Gastroesophageal sphincter (tissue), 3 donors: ENCODE measurements around the gene CAPS.

Experiments
- CTCF ChIP-seq, 4 experiments: fragments of 200-600 bp in 2 of 4; fragments of 450-650 bp in 2 of 4; sonication (generic) in 1 of 4; IDR thresholded peaks; one replicate each; pipeline ENCODE4 v1.5.1; 2017 to 2019; ENCODE audit warnings: antibody characterized with exemption in 4 of 4, mild to moderate bottlenecking in 2 of 4, moderate library complexity in 2 of 4
- EP300 ChIP-seq: sonication (generic); formaldehyde crosslinking; IDR thresholded peaks from one replicate; pipeline ENCODE4 v1.6.1; 2017; ENCODE audit warnings: antibody characterized with exemption, mild to moderate bottlenecking
- POLR2A ChIP-seq, 2 donors: fragments of 450-650 bp; IDR thresholded peaks; one replicate each; pipeline ENCODE4 v1.6.1; 2017; ENCODE audit warnings: antibody characterized with exemption in 2 of 2, mild to moderate bottlenecking in 2 of 2, moderate library complexity in 1 of 2
- POLR2AphosphoS5 ChIP-seq: sonication (generic); formaldehyde crosslinking; IDR thresholded peaks from one replicate; pipeline ENCODE4 v1.6.1; 2017; ENCODE audit warnings: antibody characterized with exemption

- TF ChIP-seq POLR2A (IDR thresholded peaks at IDR 0.05): no peak
- no peak for TF ChIP-seq CTCF (IDR thresholded peaks at IDR 0.05)
- TF ChIP-seq POLR2AphosphoS5: no peak
- no peak for TF ChIP-seq EP300
These were observed 24.0 kb upstream of the CAPS start for GRCh38 chr19:5890099-5890498.
